HUES6 (cell line): ENCODE data around the gene TAS2R14.

Experiments
- H3K27ac ChIP-seq: 2 replicates; pipeline ENCODE4 v1.7.0; 2013; ENCODE audit warnings: low read depth, mild to moderate bottlenecking, low read length, inconsistent platforms
- H3K27me3 ChIP-seq: 2 replicates; pipeline ENCODE4 v1.6.1; 2013; ENCODE audit warnings: low read length; ENCODE audit not compliant: control insufficient read depth, insufficient read depth
- H3K36me3 ChIP-seq: 2 replicates; pipeline ENCODE4 v1.6.1; 2013; ENCODE audit warnings: low read length; ENCODE audit not compliant: control insufficient read depth, insufficient read depth
- H3K4me1 ChIP-seq: 2 replicates; pipeline ENCODE4 v1.6.1; 2013; ENCODE audit warnings: low read length; ENCODE audit not compliant: control insufficient read depth, insufficient read depth
- H3K4me3 ChIP-seq: 2 replicates; pipeline ENCODE4 v1.5.1; 2013; ENCODE audit warnings: low read depth, low read length
- H3K9ac ChIP-seq: one replicate; pipeline ENCODE4 v1.6.1; 2013; ENCODE audit warnings: mild to moderate bottlenecking, low read length
- H3K9me3 ChIP-seq: 2 replicates; pipeline ENCODE4 v1.6.1; 2013; ENCODE audit warnings: low read depth, low read length; ENCODE audit not compliant: control insufficient read depth, insufficient read depth

Gene TAS2R14

GRCh38 chr12:10909462-10909861, 29.6 kb downstream of the TAS2R14 start, which contains the start of gene TAS2R13:
TAS2R13 (minus strand) TSS chr12:10909562; CDS start chr12:10909298, 264 bp downstream.
- H3K9ac ChIP-seq, result no peak within 1 kb of the TSS
- peaks cover 9% of the 10 kb centered on the region for H3K9me3 ChIP-seq
- no peak within 1 kb of the TSS for H3K4me3 ChIP-seq
- no peaks in the 10 kb centered on the region for H3K36me3 ChIP-seq
- no peak within 1 kb of the TSS for H3K27ac ChIP-seq
- H3K27me3 ChIP-seq, result no peaks in the 10 kb centered on the region
- no peaks in the 10 kb centered on the region for H3K4me1 ChIP-seq

- H3K4me1 ChIP-seq, result no peaks in the 10 kb centered on the region
- H3K27ac ChIP-seq, result no peak overlapping the region
- H3K9ac ChIP-seq, result no peak overlapping the region
- peaks cover 13% of the 10 kb centered on the region for H3K9me3 ChIP-seq
- H3K27me3 ChIP-seq, result no peaks in the 10 kb centered on the region
- H3K4me3 ChIP-seq, result no peak overlapping the region
- no peaks in the 10 kb centered on the region for H3K36me3 ChIP-seq
These were observed 34.4 kb downstream of the TAS2R14 start for GRCh38 chr12:10904686-10905085.

GRCh38 chr12:10901427-10901826, 37.6 kb downstream of the TAS2R14 start:
- Histone ChIP-seq H3K9me3 (peaks cover 13% of the 10 kb centered on the region), H3K9ac (no peak overlapping the region), H3K27me3 (no peaks in the 10 kb centered on the region), H3K4me3 (no peak overlapping the region), H3K4me1 (no peaks in the 10 kb centered on the region), H3K36me3 (no peaks in the 10 kb centered on the region), H3K27ac (no peak overlapping the region)

DNA sequence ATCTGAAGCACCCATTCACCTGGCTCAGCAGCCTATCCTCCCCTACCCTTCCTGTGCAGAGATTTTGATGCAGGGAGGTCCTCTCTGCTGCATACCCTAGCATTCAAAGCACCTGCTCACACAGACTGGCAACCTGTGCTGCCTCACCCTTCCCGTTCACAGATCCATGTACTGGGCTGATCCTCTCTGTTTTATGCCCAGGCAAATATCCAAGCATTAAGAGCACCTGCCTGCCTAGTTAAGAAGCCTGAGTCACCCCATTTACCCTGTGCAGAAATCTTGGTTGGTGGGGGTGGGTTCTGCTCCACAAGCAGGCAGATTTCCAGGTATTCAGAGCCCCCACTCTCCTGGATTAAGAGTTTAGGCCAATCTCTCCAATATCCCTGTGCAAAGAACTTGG, 38.1 kb downstream of the TAS2R14 start:
- Histone ChIP-seq H3K27me3 (no peaks in the 10 kb centered on the region), H3K9me3 (peaks cover 13% of the 10 kb centered on the region), H3K36me3 (no peaks in the 10 kb centered on the region), H3K27ac (no peak overlapping the region), H3K9ac (no peak overlapping the region), H3K4me1 (no peaks in the 10 kb centered on the region), H3K4me3 (no peak overlapping the region)

- Histone ChIP-seq H3K9ac (no peak overlapping the region), H3K4me1 (no peaks in the 10 kb centered on the region), H3K27me3 (no peaks in the 10 kb centered on the region), H3K4me3 (no peak overlapping the region), H3K36me3 (no peaks in the 10 kb centered on the region), H3K9me3 (peaks cover 13% of the 10 kb centered on the region), H3K27ac (no peak overlapping the region)
These were observed 38.5 kb downstream of the TAS2R14 start for GRCh38 chr12:10900530-10900929.

DNA sequence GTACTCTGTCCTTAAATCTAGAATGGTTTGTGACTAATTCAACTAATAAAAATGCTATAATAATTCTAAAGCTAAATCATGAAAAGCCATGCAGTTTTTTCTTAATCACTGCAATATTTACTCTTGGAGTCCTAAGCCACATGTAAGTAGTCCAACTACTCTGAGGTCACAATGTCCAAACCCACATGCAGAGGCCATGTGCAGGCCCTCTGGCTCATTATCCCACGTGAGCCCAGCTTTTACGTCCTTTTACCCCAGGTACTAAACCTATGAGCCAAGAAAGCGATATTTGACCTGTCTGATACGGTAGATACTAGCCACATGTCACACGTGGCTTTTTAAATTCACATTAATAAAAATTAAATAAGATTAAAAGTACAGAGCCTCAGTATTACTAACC, 42.2 kb downstream of the TAS2R14 start:
- Histone ChIP-seq H3K4me1 (no peaks in the 10 kb centered on the region), H3K27me3 (no peaks in the 10 kb centered on the region), H3K36me3 (no peaks in the 10 kb centered on the region), H3K4me3 (no peak overlapping the region), H3K27ac (no peak overlapping the region), H3K9ac (no peak overlapping the region), H3K9me3 (no peaks in the 10 kb centered on the region)

DNA sequence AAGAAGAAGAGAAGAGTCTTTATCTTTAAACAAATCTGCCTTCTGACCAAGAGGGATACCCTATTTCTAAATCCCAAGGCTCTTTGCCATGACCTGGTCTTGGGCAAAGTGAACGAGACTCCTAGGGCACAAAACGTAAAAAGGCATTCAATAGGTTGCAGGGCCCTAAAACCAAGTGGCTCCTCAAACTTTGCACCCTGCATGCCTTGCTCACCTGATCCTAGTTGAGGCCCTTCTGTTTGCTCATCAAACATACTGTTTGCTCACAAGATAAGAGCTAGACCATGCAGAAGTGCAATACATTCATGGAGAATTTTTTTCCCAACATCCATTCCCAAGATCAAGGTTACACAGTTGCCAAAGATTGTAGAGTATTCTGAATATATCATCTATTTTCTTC, 47.1 kb downstream of the TAS2R14 start:
- Histone ChIP-seq H3K27ac (no peak overlapping the region), H3K36me3 (no peaks in the 10 kb centered on the region), H3K9me3 (no peaks in the 10 kb centered on the region), H3K4me3 (no peak overlapping the region), H3K9ac (no peak overlapping the region), H3K27me3 (no peaks in the 10 kb centered on the region), H3K4me1 (no peaks in the 10 kb centered on the region; the same call in 1 of the 2 replicates)

DNA sequence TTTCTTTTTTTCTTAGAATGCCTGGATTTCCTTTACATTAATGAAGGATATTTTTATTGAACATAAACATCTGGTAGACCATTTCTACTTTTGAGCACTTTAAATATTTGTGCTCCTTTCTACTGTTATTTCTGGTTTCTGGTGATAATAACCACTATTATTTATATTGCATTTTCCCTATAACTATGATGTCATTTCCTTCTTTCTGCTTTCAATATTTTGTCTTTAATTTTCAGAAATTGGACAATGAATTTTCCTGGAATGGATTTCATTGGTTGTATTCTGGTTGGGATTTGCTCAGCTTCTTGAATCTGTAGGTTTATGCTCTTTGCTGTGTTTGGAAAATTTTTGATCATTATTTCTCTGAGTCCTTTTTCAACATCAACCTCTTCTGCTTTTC, 49.8 kb downstream of the TAS2R14 start:
- Histone ChIP-seq H3K36me3 (no peaks in the 10 kb centered on the region), H3K27me3 (no peaks in the 10 kb centered on the region), H3K4me3 (no peak overlapping the region), H3K27ac (no peak overlapping the region), H3K9ac (no peak overlapping the region), H3K4me1 (no peaks in the 10 kb centered on the region; the same call in 1 of the 2 replicates), H3K9me3 (no peaks in the 10 kb centered on the region)
